ENCODE results near the gene OR5K1. TPM values are rescaled to one million over a fixed set of nuclear protein-coding genes. Genes with fewer than 3 reads are reported as not detected.

OR5K1 gene
- total and polyA plus RNA-seq, 10 donors, result not detected

- Histone ChIP-seq H3K27ac (no peak overlapping the region), H3K36me3 (no peaks in the 10 kb centered on the region), H3K4me3 (no peak overlapping the region), H3K27me3 (replicated peaks in 1 of 7) (no peaks in the 10 kb centered on the region), H3K4me1 (no peaks in the 10 kb centered on the region), H3K9me3 (peaks cover 0 to 66% (median 48%) of the 10 kb centered on the region in 8 donors)
- DNase-seq, result no peak
- intact Hi-C loops (cut with DNase I; ENCODE audit: low total_unique reads), result no loop called here
- no peak for TF ChIP-seq POLR2A (IDR thresholded peaks at IDR 0.05)
- TF ChIP-seq POLR2AphosphoS5 (IDR thresholded peaks at IDR 0.05), result no peak
- TF ChIP-seq, protein P1, sequence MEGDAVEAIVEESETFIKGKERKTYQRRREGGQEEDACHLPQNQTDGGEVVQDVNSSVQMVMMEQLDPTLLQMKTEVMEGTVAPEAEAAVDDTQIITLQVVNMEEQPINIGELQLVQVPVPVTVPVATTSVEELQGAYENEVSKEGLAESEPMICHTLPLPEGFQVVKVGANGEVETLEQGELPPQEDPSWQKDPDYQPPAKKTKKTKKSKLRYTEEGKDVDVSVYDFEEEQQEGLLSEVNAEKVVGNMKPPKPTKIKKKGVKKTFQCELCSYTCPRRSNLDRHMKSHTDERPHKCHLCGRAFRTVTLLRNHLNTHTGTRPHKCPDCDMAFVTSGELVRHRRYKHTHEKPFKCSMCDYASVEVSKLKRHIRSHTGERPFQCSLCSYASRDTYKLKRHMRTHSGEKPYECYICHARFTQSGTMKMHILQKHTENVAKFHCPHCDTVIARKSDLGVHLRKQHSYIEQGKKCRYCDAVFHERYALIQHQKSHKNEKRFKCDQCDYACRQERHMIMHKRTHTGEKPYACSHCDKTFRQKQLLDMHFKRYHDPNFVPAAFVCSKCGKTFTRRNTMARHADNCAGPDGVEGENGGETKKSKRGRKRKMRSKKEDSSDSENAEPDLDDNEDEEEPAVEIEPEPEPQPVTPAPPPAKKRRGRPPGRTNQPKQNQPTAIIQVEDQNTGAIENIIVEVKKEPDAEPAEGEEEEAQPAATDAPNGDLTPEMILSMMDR (IDR thresholded peaks at IDR 0.05 in 8 of 11, conservative IDR thresholded peaks at IDR 0.05 in 3 of 11), result no peak
- 60 to 75% (median 71%) methylated on average over 2 to 3 of the region's 3 CpGs for WGBS, 5 donors
Measured at GRCh38 chr3:98482717-98483482, 19.9 kb downstream of the OR5K1 start.

- intact Hi-C loops (cut with DNase I; ENCODE audit: low total_unique reads), result no loop called here
- H3K36me3 ChIP-seq, result no peaks in the 10 kb centered on the region
- no peaks in the 10 kb centered on the region for H3K27me3 ChIP-seq (replicated peaks in 1 of 7)
- TF ChIP-seq POLR2A (IDR thresholded peaks at IDR 0.05) (no peak), POLR2AphosphoS5 (IDR thresholded peaks at IDR 0.05) (no peak)
- TF ChIP-seq, protein P1 (IDR thresholded peaks at IDR 0.05 in 8 of 11, conservative IDR thresholded peaks at IDR 0.05 in 3 of 11), result no peak
- no peak overlapping the region for H3K4me3 ChIP-seq
- H3K9me3 ChIP-seq, result peaks cover 0 to 66% (median 48%) of the 10 kb centered on the region in 8 donors
- 90 to 93% (median 90%) methylated on average over 3 of the region's 3 CpGs for WGBS, 5 donors
- H3K27ac ChIP-seq, result no peak overlapping the region
- DNase-seq, result no peak
- no peaks in the 10 kb centered on the region for H3K4me1 ChIP-seq
Measured at GRCh38 chr3:98483626-98484025, 20.6 kb downstream of the OR5K1 start.

DNA sequence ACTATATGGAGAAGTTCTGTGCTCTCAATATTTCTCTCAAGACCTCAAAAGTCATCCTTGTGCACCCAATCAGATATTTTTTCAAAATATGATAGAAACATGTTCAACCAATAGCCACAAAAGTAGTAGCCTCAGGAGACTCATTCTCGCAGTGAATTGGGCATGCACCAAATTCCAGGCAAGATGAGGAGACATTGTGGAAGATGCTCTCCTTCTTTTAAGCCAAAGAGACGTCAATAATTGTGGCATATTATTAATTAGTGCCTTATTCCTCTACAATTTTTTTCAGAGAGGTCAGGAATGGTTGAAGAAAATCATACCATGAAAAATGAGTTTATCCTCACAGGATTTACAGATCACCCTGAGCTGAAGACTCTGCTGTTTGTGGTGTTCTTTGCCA is 34.4 kb downstream of the OR5K1 start, which contains the start of gene OR5K2:
Gene OR5K2 (plus strand): TSS at position 301 of the 400 bp plus-strand sequence. CDS start 0 bp downstream, at position 301.
- Histone ChIP-seq H3K9me3 (no peaks in the 10 kb centered on the region), H3K27me3 (replicated peaks in 1 of 7) (no peaks in the 10 kb centered on the region), H3K4me3 (no peak within 1 kb of the TSS), H3K4me1 (no peaks in the 10 kb centered on the region), H3K27ac (no peak within 1 kb of the TSS), H3K36me3 (no peaks in the 10 kb centered on the region)
- DNase-seq, result no peak
- WGBS, 5 donors, result 76 to 88% (median 83%) methylated on average over 2 of the region's 2 CpGs
- intact Hi-C loops (cut with DNase I; ENCODE audit: low total_unique reads), result no loop called here
- no peak for TF ChIP-seq POLR2AphosphoS5 (IDR thresholded peaks at IDR 0.05)
- TF ChIP-seq POLR2A (IDR thresholded peaks at IDR 0.05), result no peak
- TF ChIP-seq, protein P1 (IDR thresholded peaks at IDR 0.05 in 8 of 11, conservative IDR thresholded peaks at IDR 0.05 in 3 of 11), result no peak

- 82 to 92% (median 91%) methylated on average over 4 of the region's 4 CpGs for WGBS, 5 donors
Measured at GRCh38 chr3:98500019-98500418, 37.0 kb downstream of the OR5K1 start.

More at GRCh38 chr3:98500019-98500418, 37.0 kb downstream of the OR5K1 start:
- Histone ChIP-seq H3K27ac (no peak overlapping the region), H3K9me3 (no peaks in the 10 kb centered on the region), H3K27me3 (replicated peaks in 1 of 7) (no peaks in the 10 kb centered on the region), H3K4me3 (no peak overlapping the region), H3K4me1 (no peaks in the 10 kb centered on the region), H3K36me3 (no peaks in the 10 kb centered on the region)
- TF ChIP-seq, protein P1 (IDR thresholded peaks at IDR 0.05 in 8 of 11, conservative IDR thresholded peaks at IDR 0.05 in 3 of 11), result no peak
- TF ChIP-seq POLR2AphosphoS5 (IDR thresholded peaks at IDR 0.05) (no peak), POLR2A (IDR thresholded peaks at IDR 0.05) (no peak)
- intact Hi-C loops (cut with DNase I; ENCODE audit: low total_unique reads), result no loop called here
- no peak for DNase-seq
